ENCODE results near the gene AK5. TPM values are rescaled to one million over a fixed set of nuclear protein-coding genes. Genes with fewer than 3 reads are reported as not detected.

The AK5 gene
- total and polyA plus RNA-seq, 2 of the 13 experiments (the other 11 are each of a cell fraction or from before 2014, with no cell fraction given) = not detected

DNA sequence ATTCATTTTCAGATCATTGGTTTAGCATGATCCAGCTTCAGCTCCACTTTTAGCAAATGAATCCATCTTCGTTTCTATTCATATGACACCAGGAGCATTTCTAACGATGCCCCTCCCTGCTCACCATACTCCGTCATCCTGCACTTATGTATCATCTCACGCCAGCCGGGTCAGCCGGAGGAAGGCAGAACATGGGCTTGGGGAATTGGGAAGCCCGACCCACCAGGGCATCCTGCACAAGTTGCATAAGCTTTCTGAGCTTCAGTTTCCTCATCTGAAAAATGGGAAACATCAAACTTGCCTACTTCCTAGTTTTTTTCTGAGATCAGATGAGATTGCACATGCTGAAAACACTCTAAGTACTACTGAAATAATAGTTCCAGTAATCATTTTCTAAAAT is 194.7 kb downstream of the AK5 start:
- ATAC-seq (no peak), DNase-seq (ENCODE audit: low spot score) (no peak), FAIRE-seq (no peak)
- Histone ChIP-seq H4K20me1 (ENCODE audit: insufficient read depth, low read length) (no peaks in the 10 kb centered on the region), H3K4me2 (ENCODE audit: low read depth, low read length) (no peak overlapping the region), H3K27ac (ENCODE audit: extremely low read length, insufficient read depth, low read length) (no peak overlapping the region), H3K4me1 (ENCODE audit: insufficient read depth, low read length) (no peaks in the 10 kb centered on the region), H3K4me3 (replicated peaks in 1 of 3; ENCODE audit: insufficient read depth in 1 of 3, low read depth in 2 of 3, low read length in 3 of 3) (no peak overlapping the region), H2AFZ (ENCODE audit: low read length) (no peak overlapping the region), H3K79me2 (ENCODE audit: insufficient read depth, low read length) (no peaks in the 10 kb centered on the region), H3K9ac (ENCODE audit: insufficient read depth, low read depth, low read length) (no peak overlapping the region), H3K27me3 (ENCODE audit: control insufficient read depth in 1 of 2, insufficient read depth in 2 of 2, low read length in 2 of 2) (no peaks in the 10 kb centered on the region), H3K9me3 (ENCODE audit: low read length) (no peaks in the 10 kb centered on the region), H3K36me3 (replicated peaks in 1 of 2; ENCODE audit: control insufficient read depth in 1 of 2, insufficient read depth in 2 of 2, low read length in 2 of 2) (no peaks in the 10 kb centered on the region)
- intact Hi-C loops (cut with micrococcal nuclease; ENCODE audit: unreplicated experiment) = no loop called here
- in situ Hi-C loops (cut with HindIII; ENCODE audit: extremely low pct_ligation_motif_present, low pct_unique_long_range_greater_than_20kb) = no loop called here
- BruUV-seq (replicated peaks) = no TSS peak
- TF ChIP-seq FLYWCH1 (CRISPR knock-in tag; IDR thresholded peaks at IDR 0.05) (no peak), ETV6 (CRISPR knock-in tag; conservative IDR thresholded peaks at IDR 0.05) (no peak), SPEN (CRISPR knock-in tag; IDR thresholded peaks at IDR 0.05; ENCODE audit: low read depth) (no peak), POLR2AphosphoS5 (IDR thresholded peaks at IDR 0.05; ENCODE audit: low read depth, low read length) (no peak), PAWR (CRISPR knock-in tag; IDR thresholded peaks at IDR 0.05; ENCODE audit: borderline replicate concordance) (no peak), DPF2 (CRISPR knock-in tag; IDR thresholded peaks at IDR 0.05; ENCODE audit: borderline replicate concordance, low read depth) (no peak), TSC22D2 (CRISPR knock-in tag; IDR thresholded peaks at IDR 0.05; ENCODE audit: borderline replicate concordance) (no peak), SNAI1 (CRISPR knock-in tag; IDR thresholded peaks at IDR 0.05; ENCODE audit: borderline replicate concordance) (no peak), ZXDC (CRISPR knock-in tag; IDR thresholded peaks at IDR 0.05) (no peak), GABPA (IDR thresholded peaks at IDR 0.05; ENCODE audit: low read depth, low read length) (no peak), GABPA (CRISPR knock-in tag; IDR thresholded peaks at IDR 0.05; ENCODE audit: low read depth) (no peak), PRMT3 (CRISPR knock-in tag; IDR thresholded peaks at IDR 0.05; ENCODE audit: borderline replicate concordance, low read depth) (no peak), RXRA (CRISPR knock-in tag; IDR thresholded peaks at IDR 0.05) (no peak), NONO (IDR thresholded peaks at IDR 0.05) (no peak), NONO (CRISPR knock-in tag; conservative IDR thresholded peaks at IDR 0.05) (no peak), HNRNPLL (IDR thresholded peaks at IDR 0.05; ENCODE audit: low read depth, low read length, poor library complexity, severe bottlenecking) (no peak), PLRG1 (conservative IDR thresholded peaks at IDR 0.05) (no peak), CCDC6 (CRISPR knock-in tag; IDR thresholded peaks at IDR 0.05) (no peak), ZFP90 (CRISPR knock-in tag; IDR thresholded peaks at IDR 0.05; ENCODE audit: borderline replicate concordance) (no peak), CENPT (CRISPR knock-in tag; IDR thresholded peaks at IDR 0.05; ENCODE audit: low read depth) (no peak)
- 23% methylated on average over 7 of the region's 7 CpGs for WGBS (ENCODE audit: low lambda C conversion rate)
- ChIA-PET CTCF (ENCODE audit: low intra/inter-chr PET ratio, low total read pairs) (no interaction called here), POLR2A (no interaction called here)
